Measurements from ENCODE around the gene TFB1M.

- TF ChIP-seq CTCF (IDR thresholded peaks at IDR 0.05) (no peak), EZH2phosphoT487 (IDR thresholded peaks at IDR 0.05) (no peak), EZH2 (IDR thresholded peaks at IDR 0.05) (no peak)
Observed at GRCh38 chr6:155212106-155212505, 102.2 kb downstream of the TFB1M start.
